GM21723 (cell line): ENCODE data around the gene TPD52L1.

Source experiments
- ATAC-seq: cut with Tn5 transposase; IDR thresholded peaks from one replicate; pipeline ENCODE4 v1.9.1; 2021; ENCODE audit warnings: mild to moderate bottlenecking, moderate library complexity; ENCODE audit not compliant: unreplicated experiment

TPD52L1 gene

GRCh38 chr6:125173341-125174095, 19.9 kb downstream of the TPD52L1 start:
- no peak for ATAC-seq

GRCh38 chr6:125174626-125175025, 21.1 kb downstream of the TPD52L1 start:
- ATAC-seq: no peak

GRCh38 chr6:125175466-125176048, 22.0 kb downstream of the TPD52L1 start:
- ATAC-seq: no peak

- ATAC-seq: no peak
Observed at GRCh38 chr6:125182237-125183008, 28.9 kb downstream of the TPD52L1 start.

GRCh38 chr6:125183391-125183790, 29.8 kb downstream of the TPD52L1 start:
- ATAC-seq: no peak

GRCh38 chr6:125188037-125188436, 34.5 kb downstream of the TPD52L1 start:
- no peak for ATAC-seq

GRCh38 chr6:125188594-125189203, 35.1 kb downstream of the TPD52L1 start:
- no peak for ATAC-seq

- ATAC-seq: no peak
Observed at GRCh38 chr6:125189494-125189893, 35.9 kb downstream of the TPD52L1 start.

GRCh38 chr6:125190667-125191066, 37.1 kb downstream of the TPD52L1 start:
- no peak for ATAC-seq

GRCh38 chr6:125191916-125192609, 38.5 kb downstream of the TPD52L1 start:
- peak; percentile 98 for ATAC-seq

GRCh38 chr6:125192610-125192930, 39.0 kb downstream of the TPD52L1 start:
- peak; percentile 12 for ATAC-seq

- ATAC-seq: no peak
Observed at GRCh38 chr6:125193208-125193607, 39.6 kb downstream of the TPD52L1 start.

- no peak for ATAC-seq
Observed at GRCh38 chr6:125194941-125195340, 41.4 kb downstream of the TPD52L1 start.

- ATAC-seq: no peak
Observed at GRCh38 chr6:125195526-125195925, 42.0 kb downstream of the TPD52L1 start.

GRCh38 chr6:125196613-125197012, 43.0 kb downstream of the TPD52L1 start:
- no peak for ATAC-seq

- no peak for ATAC-seq
Observed at GRCh38 chr6:125197795-125198269, 44.3 kb downstream of the TPD52L1 start.

- no peak for ATAC-seq
Observed at GRCh38 chr6:125198398-125198937, 44.9 kb downstream of the TPD52L1 start.

GRCh38 chr6:125200941-125201340, 47.4 kb downstream of the TPD52L1 start:
- ATAC-seq: no peak

GRCh38 chr6:125201961-125202729, 48.6 kb downstream of the TPD52L1 start:
- ATAC-seq: no peak

GRCh38 chr6:125203395-125203794, 49.8 kb downstream of the TPD52L1 start:
- ATAC-seq: no peak
